HG03442 (cell line): ENCODE results near the gene FBXW4.
A peak's percentile ranks its signal among the peaks of the same experiment; 100 is the strongest.

Source experiments
- ATAC-seq: cut with Tn5 transposase; IDR thresholded peaks from one replicate; pipeline ENCODE4 v1.9.1; 2021; ENCODE audit warnings: mild to moderate bottlenecking, moderate library complexity; ENCODE audit not compliant: unreplicated experiment

Gene FBXW4

DNA sequence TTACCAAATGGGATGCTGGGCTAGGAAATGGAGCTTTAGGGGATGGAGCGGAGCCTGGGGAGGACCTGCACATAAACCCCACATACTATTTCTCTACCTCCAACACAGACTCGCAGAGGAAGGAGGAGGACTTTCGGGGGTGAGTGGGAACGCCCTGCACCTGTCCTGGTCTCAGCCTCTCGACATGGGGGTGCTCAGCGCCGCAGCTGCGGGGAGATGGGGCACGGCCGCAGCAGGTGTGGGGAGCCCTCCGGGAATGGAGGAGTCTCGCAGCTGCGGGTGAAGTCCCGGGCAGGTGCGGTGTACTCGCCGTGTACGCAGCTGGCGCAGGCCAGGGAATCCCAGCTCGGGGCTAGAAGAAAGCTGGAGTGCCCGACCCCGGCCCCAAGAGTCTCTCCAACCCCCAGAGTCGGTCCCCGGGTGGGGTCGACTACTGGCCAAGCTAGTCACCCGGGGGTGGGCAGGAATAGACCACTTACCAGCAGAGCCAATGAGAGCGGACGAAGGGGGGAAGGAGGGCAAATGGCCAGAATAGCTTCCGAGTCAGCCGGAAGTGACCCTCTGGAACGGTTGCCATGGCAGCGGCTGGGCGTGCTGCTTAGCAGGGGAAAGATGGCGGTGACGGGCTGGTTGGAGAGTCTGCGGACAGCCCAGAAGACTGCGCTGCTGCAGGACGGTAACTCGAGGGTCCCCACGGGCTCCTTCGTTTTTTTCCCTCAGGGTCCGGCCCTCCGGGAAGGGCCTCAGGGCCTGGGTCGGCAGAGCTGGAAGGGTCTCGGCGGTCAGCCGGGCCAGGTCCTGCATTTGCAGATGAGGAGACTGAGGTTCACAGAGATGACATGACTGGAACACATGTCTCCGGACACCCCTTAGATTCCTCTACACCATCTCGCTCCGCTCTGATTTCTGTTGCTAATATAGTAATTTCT is 107.0 kb downstream of the FBXW4 start, which contains the start of the genes DPCD and POLL:
TSS of gene DPCD (plus strand) at position 597 of the 929 bp plus-strand sequence. CDS start at position 613, 16 bp downstream.
TSS of gene POLL (minus strand) at position 533 of the 929 bp plus-strand sequence. CDS start 897 bp downstream, outside the sequence.
- ATAC-seq: peak; percentile 93

- no peak for ATAC-seq
These were observed 109.1 kb downstream of the FBXW4 start for GRCh38 chr10:101585841-101586240.

GRCh38 chr10:101580486-101581399 is 114.2 kb downstream of the FBXW4 start:
- no peak for ATAC-seq

DNA sequence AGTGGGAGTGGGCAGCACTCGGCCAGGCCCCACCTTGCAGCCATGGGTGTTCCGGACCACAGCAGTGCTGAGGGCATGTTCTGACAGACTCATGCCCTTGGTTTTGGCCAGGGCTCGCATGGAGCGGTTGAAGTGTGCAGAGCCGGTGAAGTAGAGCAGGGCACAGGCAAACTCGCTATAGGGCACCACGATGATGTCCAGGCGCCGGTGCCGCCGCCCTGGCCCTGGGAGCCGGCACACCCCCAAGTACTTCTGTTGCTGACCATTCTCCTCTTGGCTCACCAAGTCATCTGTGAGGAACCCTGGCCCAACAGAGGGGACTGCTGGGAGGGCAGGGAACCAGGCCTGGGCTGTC is 115.5 kb downstream of the FBXW4 start:
- no peak for ATAC-seq

DNA sequence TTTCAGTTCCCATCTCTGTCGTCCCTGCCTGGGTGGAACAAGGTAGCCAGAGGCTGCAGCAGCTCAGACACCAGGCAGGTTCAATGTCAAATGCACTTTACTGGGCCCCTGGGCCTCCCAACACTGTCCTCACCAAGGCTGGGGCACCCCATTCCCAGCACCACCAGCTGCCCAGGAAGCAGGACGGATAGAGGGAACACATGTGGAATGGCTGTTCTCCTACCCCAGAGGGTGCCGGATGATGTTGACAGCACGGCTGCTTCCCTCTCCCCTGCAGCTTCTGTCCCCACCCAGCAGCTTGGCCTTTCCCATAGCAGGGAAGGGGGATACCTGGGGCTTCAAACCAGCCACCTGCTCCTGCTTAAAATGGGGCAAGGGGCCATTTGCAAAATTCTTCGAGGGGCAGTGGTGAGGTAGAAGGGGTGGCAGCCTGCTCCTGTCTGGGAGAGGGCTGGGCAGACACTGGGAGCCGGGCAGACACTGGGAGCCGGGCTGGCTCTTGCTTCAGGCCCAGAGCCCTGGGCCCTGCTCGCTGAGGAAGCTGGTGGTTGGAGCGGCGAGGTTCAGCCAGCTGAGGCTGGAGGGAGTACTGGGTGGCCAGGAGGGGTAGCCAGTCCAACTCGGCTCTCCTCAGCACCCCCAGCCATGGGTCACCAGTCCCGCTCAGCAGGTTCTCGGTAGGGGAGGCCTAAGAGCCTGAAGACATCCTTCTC is 116.0 kb downstream of the FBXW4 start:
- no peak for ATAC-seq

- no peak for ATAC-seq
These were observed 116.8 kb downstream of the FBXW4 start for GRCh38 chr10:101578192-101578591.

GRCh38 chr10:101577121-101577871 is 117.7 kb downstream of the FBXW4 start:
- ATAC-seq: no peak

GRCh38 chr10:101576211-101576863 is 118.6 kb downstream of the FBXW4 start:
- ATAC-seq: no peak

GRCh38 chr10:101575580-101576210 is 119.3 kb downstream of the FBXW4 start:
- ATAC-seq: no peak

DNA sequence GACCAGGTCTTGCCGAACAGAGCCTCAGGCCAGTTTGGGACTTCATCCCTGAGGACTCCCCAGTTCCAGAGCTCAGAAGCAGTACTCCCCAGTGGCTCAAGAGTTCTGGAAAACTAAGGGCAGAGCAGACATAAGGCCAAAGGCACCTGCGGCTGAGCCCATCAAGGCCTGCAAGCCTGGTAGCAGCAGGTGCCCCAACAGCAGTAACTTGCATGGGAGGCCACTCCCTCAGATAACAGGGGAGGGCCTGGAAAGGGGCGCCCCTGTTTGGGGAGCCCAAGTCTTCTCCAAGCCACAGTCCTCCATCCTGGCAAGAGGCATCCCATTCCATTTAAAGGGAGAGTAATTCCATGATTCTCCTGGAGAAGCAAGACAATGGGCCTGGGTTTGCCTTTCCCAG is 119.9 kb downstream of the FBXW4 start:
- ATAC-seq: no peak

- ATAC-seq: no peak
These were observed 120.9 kb downstream of the FBXW4 start for GRCh38 chr10:101573885-101574753.

GRCh38 chr10:101572785-101573184 is 122.2 kb downstream of the FBXW4 start:
- no peak for ATAC-seq

DNA sequence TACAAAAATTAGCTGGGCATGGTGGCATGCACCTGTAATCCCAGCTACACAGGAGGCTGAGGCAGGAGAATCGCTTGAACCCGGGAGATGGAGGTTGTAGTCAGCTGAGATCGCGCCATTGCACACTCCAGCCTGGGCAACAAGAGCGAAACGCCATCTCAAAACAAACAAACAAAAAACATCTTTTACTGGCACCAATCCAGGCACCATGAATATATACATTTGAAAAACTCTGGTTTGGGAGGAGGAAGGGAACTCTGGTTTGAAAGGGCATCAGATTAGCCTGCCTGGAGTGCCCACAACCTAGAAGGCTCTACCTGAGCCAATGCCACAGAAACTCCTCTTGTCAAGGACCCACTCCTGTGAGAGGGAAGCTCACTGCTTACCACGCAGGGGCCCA is 122.8 kb downstream of the FBXW4 start:
- no peak for ATAC-seq

- ATAC-seq: no peak
These were observed 123.6 kb downstream of the FBXW4 start for GRCh38 chr10:101571271-101571925.

DNA sequence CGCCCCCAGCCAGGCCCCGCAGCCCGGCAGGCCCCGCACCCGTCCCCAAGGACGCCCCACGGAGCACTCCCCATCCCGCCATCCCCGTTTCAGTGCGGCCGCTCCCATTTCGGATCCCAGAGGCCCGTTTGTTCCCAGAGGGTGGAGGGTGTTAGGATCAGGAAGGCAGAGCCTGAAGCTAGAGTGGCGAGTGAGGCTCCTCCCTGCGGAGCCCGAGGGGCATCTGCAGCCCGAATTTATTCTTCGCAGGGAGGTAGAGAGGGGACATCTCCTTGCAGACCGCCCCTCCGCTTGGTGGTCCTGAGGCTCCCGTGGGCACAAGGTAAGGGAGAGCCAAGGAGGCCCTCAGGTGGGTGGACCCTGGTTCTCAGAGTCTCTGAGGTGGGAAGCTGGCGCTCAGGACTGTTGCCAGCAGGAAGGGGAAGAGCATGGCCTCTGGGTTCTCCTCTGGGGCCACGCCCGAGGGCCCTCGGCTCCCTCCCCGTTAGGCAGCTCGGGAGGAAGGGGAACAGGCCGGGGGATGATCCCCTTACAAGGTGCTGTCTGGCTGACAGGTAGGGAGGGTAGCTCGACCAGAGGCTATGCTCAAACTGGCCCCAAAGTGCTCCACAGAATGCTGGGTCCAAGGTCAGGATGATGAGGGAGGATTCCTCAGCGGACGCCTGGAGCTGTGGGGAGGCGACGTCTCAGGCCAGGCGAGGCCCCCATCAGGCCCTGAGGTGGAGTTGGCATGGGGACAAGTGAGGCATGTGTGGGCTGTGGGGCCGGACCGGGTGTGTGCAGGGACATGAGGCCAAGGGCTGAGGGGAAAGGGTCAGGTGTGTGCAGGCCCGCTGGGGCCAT is 124.3 kb downstream of the FBXW4 start:
- ATAC-seq: no peak

DNA sequence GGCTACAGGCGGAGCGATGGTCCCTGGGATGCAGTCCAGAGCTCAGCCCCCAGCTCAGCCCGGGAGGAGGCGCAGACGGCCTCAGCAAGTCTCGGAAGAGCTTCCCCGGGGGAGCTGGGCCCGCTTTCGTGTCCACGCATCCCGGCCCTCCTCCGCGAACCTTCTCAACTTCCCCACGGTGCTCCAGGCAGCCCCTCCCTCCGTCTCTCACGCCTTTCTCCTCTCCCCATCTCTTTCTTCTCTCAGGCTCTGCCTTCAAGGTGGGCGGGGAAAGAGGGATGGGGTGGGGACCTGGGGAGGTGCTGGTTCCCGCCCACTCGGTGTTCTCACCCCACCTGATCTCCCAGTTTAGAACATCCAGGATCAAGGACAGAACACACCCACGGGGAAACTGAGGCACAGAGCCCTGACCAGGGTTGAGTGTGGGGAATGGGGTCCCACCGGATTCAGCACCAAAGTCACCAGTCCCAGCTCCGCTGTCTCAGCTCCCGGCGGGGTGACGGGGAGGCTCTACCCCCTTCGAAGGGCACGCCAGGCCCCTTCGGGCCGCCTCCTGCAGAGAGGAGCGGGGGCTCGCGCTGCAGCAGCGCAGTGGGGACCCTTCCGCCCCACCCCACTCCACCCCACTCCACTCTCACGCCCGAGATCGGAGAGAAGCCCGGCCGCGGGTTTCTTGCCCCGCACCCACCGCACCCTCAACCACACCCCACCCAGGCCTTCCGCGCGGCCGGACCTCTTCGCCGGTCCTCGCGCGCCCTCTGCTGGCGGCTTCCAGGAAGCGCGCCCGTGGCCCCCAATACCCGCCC is 125.1 kb downstream of the FBXW4 start:
- peak; percentile 52 for ATAC-seq
